ENCODE data around the gene TMUB2.
"Not testable (repeated sequence)": the region's sequence is repeated elsewhere in the genome, so short reads cannot be mapped to it uniquely, and the experiment has no call there.

The TMUB2 gene

DNA sequence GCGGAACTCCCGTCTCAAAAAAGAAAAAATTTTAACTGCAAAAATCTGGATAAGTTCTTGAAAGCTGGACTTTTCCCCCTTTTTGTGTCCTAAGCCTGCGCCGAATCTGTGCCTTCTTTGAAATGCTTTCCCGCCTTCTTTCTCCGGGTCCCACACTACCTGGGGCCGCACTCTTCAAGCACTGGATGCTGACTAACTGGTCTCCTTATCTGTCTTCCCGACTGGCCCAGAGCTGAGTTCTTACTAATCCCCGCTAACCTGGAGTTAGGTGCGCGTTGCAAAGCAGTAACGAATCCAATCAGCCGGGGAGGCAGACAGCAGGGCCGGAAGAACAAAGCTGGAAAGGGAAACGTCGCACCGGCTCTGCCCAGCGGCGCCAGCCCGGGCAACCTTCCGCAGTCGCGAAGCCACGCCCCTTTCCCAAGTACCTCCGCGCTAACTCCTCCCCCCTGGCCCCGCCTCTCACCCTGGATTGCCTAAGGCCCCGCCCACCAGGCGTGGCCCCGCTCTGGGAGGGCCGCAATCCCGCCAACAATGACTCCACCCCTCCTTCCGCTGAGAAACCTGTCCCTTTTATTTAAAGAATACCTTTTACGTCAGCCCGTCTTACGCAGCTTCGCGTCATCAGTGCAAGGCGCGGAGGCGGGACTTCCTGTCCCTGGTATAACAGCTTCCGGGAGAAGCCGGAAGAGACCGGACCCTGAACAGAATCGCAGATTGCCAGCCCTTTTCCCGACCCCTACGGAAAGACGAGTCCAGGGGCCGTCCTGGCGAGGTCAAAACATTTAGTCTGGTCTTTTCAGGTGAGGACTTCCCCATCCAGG lies at the start of gene TMUB2:
Gene TMUB2, plus strand, starts transcription at position 666 of the 824 bp plus-strand sequence. CDS start 737 bp downstream, outside the sequence.
- DNase-seq: peak; percentile 99

DNA sequence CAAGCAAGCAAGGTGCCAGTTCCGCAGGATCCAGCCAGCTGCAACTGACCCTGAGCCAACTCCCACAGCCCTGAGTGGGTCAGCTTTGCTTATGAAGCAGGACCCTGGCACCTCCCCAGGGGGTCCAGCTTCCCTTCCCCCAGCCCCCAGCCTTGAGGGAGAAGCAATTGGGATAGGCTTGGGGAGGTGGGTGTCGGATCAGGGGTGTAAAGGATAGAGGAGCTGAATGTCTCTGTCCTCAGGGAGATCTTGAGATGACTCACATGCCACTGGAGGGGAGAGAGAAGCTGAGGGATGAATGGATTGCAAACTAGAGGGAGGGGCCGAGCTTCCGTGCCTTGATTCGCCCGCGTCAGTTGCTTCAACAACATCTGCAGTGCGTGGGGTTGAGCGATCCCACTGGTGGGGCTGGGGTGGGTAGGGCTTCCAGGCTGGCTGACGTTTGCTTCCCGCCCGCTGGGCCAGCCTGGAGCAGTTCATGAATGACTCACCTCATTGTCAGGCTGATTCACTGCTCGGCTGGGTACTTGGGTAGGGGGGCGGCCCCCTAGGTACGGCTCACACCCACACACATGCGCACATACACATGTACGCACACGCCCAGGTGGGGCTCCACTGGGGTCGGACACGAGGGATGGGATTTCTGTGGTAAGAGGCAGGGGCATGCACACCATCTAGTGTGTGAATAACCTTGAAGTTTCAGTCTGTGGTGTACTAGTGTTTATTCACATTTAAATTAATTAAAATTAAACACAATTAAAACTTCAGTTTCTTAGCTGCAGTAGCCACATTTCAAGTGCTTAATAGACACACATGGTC lies 48.7 kb upstream of the TMUB2 start:
- DNase-seq: peak; percentile 71

DNA sequence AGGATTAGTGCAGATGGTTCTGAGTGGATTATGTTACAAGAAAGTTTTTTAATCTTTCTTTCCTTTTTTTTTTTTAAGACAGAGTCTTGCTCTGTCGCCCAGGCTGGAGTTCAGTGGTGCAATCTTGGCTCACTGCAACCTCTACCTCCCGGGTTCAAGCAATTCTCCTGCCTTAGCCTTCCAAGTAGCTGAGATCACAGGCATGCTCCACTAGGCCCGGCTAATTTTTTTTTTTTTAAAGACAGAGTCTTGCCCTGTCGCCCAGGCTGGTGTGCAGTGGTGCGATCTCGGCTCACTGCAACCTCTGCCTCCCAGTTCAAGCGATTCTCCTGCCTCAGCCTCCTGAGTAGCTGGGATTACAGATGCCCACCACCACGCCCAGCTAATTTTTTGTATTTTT lies 42.9 kb upstream of the TMUB2 start:
- DNase-seq: not testable (repeated sequence)

DNA sequence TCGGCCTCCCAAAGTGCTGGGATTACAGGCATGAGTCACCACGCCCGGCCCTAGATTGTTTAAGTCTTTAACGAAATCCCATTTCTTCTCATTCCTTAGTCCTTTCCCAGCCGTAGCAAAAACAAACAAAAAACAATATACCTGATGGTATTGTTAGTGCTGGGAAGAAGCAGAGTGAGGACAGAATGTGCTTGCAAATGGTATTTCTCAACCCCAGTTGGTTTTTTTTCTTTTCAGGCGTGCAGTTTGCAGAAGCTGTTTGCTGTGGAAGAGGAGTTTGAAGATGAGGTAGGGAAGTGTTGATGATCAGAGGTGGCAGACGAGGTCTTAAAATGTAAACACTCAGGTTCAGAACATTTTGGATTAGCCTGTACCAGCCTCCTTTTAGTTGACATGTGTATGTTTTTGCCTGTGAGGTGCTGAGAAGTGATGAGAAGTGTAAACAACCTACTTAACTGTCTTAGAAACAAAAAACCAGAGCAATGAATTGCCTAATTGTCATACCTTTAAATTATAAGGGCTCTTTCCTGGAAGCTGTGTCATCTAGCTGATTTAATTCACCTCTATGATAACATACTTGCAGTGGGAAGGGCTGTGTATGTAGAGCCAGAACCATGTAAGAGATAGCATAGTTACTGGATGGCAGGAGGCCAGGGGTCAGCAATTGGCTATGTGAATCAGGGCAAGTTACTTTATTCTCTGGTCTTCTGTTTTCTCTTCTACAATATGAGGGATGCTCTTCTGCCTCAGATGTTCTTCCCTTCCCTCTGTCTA lies 41.6 kb upstream of the TMUB2 start:
- DNase-seq: no peak

DNA sequence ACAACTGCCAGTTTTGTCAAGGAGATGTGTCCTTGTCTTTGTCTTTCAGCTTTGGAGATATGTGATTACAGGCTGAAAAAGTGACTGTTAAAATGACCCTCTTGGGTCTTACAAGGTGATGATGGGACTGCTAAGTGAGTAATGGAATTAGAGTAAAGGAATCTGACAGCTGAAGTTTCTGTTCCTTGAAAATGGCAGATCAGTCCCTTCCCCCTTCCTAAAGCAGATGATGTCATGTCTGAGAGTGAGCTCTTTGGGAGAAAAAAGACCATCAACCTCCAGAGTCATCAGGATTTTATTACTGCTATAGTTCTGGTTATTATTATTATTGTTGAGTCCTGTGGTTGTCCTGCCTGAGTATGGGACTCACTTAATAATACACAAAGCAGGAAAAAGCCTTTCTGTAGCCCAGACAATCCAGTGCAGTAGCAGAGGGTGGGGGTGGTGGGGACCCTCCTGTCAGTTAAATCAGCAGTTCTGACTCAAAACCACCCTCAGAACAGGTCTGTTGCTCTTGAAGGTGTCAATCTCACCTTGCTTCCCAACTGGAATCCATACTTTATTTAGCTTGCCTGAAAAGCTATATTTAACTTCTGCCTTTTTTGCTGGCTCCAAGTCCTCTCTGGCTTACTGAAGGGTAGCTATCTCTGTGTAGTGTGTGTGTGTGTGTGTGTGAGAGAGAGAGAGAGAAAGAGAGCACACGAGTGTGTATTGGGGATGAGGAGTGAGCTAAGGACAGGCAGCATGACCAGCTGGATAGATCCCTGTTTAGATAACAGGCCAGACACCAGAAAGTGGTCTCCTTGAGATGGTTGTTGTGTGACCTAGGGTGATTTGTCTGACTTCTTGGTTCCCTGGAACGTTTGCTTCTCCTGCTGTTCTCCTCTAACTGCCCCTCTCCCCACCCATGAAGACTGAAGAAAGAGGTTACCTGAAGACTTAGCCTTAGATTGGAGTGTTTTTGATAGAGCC lies 40.1 kb upstream of the TMUB2 start:
- DNase-seq: no peak

DNA sequence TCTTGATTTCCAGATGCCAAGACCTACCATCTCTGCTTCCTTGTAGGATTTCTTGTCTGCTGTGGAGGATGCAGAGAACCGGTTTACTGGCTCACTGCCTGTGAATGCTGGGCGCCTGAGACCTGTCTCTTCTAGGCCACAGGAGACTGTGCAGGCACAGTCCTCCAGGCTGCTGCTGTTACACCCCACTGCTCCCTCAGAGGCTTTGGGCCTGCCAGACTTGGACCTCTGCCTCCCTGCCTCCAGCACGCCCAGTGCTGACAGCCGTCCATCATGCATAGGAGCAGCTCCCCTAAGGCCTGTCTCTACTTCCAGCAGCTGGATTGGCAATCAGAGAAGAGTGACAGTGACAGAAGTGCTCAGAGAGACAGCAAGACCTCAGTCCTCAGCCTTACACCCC lies 39.0 kb upstream of the TMUB2 start:
- no peak for DNase-seq

DNA sequence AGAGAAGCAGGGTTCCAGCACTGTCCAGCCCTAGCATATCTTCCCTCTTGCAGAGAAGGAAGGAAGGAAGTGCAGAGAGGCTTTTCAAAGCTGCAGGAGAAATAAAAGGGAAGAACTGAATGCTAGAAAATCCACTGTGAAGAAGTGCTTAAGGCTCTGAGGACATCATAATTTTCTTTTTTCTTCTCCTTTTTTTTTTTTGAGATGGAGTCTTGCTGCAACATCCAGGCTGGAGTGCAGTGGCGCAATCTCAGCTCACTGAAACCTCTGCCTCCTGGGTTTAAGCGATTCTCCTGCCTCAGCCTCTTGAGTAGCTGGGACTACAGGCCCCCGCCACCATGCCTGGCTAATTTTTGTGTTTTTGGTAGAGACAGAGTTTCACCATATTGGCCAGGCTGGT lies 37.7 kb upstream of the TMUB2 start:
- not testable (repeated sequence) for DNase-seq

DNA sequence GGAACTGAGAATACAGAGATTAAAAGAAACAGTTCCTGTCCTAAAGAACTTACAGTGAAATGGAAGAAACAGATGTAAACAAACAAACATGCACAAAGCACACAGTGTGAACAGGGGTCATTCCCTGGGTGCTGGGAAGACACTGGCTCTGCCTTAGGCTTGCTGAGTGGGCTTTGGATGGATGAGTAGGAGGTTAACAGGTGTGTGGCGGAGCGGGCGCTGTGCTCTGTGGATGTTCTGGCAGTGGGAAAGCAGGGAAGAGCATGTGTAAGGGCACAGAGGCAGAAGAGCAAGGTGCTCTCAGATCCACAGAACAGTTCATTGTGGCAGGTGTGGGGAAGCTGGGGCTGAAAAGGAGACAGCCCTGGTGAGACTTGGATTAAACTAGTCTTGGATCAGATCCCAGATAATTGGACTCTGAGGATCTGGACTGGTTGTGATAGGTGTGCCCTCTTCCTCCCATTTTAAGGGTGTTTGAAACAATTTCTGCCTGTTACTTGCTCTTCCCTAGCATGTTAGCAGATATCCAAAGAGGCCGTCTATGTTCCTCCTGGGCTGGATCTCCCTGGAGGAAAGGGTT lies 36.9 kb upstream of the TMUB2 start:
- no peak for DNase-seq

DNA sequence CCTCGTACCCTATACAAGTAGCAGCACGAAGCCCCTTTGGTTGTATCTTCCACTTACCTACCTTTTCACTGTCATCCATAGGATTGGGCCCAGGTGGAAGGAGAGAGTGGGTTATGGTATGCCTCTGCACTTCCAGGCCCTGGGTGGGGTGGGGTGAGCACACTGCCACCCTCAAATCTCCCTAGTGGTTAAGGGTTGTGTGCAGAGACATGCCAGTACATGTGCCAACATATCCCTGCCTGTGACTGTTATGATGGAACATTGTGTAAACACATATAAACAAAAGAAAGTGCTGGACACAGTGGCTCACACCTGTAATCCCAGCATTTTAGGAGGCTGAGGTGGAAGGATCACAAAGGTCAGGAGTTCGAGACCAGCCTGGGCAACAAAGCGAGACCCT lies 33.9 kb upstream of the TMUB2 start:
- DNase-seq: peak; percentile 6

DNA sequence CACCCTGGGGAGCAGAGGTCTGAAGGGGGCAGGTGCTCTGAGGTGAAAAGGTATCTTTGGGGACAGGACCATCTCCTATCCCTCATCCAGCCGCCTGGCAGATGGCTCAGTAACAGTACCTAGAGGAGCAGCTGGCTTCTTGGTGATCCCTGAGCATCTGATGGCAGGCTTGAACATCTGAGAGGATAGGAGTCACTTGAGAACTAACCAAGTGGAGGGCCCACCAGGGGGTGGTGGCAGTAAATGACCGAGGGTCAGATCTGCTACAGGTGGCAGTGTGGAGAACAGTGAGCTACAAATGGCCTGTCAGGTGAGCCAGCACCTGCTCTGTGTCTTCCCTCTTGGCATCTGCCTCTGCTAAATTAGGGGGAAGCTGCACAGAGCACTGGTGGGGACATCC lies 31.3 kb upstream of the TMUB2 start:
- no peak for DNase-seq

DNA sequence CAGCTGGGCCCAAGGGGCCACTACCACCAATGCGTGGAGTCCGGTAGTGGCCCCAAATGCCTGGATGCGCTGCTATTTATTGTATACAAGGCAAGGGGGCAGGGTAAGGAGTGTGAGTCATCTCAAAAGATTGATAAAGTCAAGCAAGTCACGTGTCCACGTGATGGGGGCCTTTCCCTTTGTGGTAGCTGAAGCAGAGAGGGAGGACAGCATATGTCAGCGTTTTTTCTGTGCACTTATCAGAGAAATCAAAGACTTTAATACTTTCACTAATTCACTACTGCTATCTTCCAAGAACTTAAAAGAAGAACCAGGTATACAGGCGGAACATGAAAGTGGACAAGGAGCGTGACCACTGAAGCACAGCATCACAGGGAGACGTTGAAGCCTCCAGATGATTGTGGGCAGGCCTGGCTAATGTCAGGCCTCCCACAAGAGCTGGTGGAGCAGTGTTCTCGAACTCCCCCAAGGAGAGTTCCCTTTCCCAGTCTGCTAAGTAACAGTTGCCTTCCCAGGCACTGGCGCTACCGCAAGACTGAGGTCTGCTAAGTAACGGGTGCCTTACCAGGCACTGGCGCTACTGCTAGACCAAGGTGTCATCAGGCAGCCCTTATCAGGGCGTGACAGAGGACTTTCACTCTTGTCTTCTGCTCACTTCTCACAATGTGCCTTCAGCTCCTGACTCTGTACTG lies 27.1 kb upstream of the TMUB2 start:
- DNase-seq: no peak

DNA sequence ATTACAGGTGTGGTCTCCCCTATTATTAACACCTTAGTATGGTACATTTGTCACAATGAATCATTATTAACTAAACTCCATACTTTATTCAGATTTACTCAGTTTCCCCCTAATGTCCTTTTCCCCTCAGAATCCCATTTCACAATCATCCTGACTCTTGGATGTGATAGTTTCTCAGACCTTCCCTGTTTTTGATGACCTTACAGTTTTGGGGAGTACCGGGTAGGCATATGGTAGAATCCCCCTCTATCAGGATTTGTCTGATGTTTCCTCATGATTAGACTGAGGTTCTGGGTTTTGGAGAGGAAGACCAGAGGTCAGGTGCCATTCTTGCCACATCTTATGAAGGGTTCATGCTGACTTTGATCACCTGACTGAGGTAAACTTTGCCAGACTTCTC lies 22.3 kb upstream of the TMUB2 start:
- no peak for DNase-seq

DNA sequence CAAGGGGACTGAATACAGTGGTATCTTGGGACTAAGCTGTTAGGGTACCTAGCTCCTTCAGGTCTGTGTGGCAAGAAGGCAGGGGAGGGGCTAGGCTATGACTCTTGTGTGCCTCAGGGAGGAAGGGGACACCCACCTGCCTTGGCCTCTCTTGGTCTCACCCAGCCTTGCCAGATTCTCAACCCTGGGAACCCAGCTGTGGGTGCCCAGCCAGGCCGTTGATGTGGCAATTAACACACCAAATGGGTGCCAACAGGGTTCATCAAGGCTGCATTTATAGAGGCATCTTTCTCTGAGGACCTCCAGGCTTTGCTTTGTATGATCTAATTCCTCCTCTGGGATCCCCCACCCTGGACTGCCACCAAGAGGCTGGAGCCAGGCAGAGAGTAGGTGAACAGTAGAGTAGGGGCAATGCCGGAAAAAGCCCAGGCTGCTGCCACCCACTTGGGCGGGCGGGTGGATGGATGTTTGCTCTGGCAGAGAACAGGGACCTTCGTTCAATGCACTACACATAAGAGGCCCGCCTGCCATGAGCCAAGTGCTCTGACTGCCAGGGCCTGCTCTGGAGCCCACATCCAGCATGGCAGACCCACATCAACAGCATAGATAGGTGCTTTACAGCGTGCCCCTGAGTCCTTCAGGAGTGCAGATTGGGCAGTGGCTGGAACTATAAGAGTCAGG lies 19.5 kb upstream of the TMUB2 start:
- no peak for DNase-seq

DNA sequence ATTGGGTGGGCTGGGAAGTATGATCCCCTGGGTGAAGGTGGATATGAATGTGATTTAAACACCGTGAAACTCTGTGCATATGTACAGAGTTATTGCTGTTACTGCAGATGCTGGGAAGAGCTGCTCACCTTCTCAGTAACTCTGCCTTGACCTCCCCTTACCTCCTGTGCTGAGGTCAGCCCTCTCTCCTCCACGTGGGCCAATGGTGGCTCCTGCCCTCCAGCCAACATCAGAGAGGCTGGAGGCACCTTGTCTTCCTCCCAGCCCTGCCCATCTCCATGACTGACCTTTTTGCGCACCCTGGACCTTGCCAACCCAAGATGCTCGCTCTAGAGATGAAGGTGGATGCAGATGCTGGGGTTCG lies 16.7 kb upstream of the TMUB2 start:
- DNase-seq: no peak

DNA sequence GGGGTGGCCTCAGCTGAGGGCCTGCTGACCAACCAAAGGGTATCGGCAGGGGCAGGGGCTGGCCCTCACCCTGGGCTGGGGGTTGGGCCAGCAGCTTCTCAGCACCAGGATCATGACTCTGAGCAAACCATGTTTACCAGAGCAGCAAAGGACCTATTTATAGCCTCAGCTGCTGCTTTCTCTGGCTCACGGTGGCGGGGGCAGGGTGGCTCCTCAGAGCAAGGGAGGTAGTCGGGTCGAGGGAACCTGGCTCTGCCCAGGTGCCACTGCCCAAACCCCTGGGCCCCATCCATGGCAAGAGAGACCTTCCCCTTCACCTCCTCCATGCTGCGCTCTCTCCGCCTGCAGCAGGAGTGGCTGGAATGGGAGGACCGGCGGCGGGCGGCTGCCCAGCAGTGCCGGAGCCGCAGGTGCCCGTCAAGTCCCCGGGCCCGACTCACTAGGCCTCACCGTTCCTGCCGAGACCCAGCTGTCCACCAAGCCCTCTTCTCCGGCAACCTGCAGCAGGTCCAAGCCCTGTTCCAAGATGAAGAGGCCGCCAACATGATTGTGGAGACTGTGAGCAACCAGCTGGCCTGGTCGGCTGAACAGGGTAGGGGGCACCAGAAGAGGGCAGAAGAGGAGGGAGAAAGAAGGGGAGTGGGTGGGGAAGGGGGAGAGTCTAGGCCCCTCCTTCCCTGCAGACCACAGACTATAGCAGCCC lies 16.1 kb upstream of the TMUB2 start, which contains the start of gene ASB16:
Gene ASB16, plus strand, starts transcription at position 206 of the 703 bp plus-strand sequence. Its CDS starts 86 bp downstream, at position 292.
- peak; percentile 49 for DNase-seq

DNA sequence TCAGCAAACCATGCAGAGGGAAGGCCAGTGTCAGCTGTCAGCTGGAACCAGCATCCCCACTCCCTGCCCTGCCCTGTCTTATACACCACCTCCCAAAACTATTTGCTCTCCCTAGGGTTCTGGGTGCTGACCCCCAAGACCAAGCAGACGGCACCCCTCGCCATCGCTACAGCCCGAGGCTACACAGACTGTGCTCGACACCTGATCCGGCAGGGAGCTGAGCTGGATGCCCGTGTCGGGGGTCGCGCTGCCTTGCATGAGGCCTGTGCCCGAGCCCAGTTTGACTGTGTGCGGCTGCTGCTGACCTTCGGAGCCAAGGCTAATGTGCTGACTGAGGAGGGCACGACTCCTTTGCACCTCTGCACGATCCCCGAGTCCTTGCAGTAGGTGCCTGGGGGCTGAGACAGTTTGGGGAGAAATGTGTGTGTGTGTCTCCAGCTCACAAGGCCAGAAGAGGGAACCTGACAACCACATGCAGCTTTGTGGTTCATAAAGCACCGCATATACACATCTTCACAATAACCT lies 14.8 kb upstream of the TMUB2 start:
- no peak for DNase-seq

DNA sequence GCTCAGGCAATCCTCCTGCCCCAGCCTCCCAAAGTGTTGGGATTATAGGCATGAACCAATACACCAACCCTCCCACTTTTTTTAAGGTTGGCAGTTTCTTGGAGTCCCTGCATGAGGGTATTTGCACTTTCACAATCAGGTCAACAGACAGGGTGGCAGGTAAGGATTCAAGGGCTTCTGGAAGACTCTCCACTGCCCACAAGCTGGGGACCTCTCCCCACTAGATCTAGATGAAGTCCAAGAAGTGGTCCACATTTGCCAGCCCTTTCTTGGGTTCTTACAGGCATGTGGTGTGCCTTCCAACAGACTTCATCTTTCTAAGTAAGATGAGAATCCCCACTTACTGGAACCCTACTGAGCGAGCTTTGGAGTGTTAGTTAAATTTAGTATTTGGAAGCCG lies 12.3 kb upstream of the TMUB2 start:
- no peak for DNase-seq

DNA sequence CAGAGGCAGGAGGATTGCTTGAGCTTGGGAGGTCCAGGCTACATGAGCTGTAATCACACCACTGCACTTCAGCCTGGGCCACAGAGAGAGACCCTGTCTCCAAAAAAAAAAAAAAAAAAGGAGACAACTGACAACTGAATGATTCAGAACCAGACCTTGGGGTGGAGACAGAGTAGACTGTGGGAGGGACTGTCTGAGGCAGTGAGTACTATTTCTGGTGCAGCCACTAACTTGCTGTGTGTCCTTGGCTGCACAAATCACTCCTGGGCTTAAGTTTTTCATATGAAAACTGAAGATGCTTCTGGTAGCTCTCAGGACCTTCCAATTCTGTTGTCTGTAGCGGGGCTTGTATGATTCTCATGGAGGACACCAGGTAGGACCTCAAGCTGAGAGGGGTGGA lies 10.5 kb upstream of the TMUB2 start:
- no peak for DNase-seq

DNA sequence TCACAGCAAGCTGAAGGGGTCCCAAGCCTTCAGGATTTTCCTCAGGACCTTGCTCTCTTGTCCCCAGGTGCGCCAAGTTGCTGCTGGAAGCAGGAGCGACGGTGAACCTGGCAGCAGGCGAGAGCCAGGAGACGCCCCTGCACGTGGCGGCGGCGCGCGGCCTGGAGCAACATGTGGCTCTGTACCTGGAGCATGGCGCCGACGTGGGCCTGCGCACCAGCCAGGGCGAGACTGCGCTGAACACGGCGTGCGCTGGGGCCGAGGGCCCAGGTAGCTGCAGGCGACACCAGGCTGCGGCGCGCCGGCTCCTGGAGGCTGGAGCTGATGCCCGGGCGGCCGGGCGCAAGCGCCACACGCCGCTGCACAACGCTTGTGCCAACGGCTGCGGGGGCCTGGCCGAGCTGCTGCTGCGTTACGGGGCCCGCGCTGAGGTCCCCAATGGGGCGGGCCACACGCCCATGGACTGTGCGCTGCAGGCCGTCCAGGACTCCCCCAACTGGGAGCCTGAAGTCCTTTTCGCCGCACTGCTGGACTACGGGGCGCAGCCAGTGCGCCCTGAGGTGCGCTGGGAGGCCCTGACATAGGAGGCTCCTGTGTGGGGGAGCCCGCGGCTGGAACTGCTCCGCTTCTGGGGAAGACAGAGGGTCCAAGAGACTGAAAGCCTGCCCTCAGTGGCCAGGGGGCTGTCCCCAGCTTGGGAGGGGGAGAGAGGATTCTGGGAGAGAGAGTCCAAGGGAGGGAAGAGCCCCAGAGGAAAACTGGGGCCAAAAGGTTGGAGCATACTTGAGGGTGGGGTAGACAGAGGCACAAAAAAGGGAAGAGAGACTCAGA lies 9.9 kb upstream of the TMUB2 start:
- no peak for DNase-seq
